HG02981 (cell line): Measurements from ENCODE around the gene RRAS2.
A peak's percentile ranks its signal among the peaks of the same experiment; 100 is the strongest.
"Not testable (repeated sequence)": the region's sequence is repeated elsewhere in the genome, so short reads cannot be mapped to it uniquely, and the experiment has no call there.

Source experiments
- ATAC-seq: cut with Tn5 transposase; IDR thresholded peaks from one replicate; pipeline ENCODE4 v1.9.1; 2021; ENCODE audit warnings: mild to moderate bottlenecking, moderate library complexity; ENCODE audit not compliant: unreplicated experiment

The RRAS2 gene

GRCh38 chr11:14372011-14372410 lies 13.0 kb upstream of the RRAS2 start:
- ATAC-seq = no peak

DNA sequence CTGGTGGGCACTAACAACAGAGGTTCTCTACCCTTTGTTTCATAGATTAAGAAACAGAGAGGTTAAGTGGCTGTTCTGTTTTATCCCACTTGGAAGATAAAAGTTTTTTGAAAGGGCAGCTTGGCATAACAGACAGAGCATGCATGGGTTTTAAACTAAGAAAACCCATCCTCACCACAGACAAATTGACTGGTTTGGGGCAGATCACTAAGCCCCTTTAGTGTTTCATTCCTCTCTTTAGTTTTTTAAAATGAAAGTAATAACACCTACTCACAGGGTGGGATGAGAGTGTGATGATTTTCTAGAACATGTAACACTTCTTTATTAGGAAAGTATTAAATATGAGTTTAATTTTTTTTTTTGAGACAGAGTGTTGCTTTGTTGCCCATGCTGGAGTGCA lies 12.3 kb upstream of the RRAS2 start:
- no peak for ATAC-seq

- ATAC-seq = no peak
Observed at GRCh38 chr11:14370496-14370895, 11.5 kb upstream of the RRAS2 start.

GRCh38 chr11:14369598-14369997 lies 10.6 kb upstream of the RRAS2 start:
- no peak for ATAC-seq

GRCh38 chr11:14366936-14367335 lies 8.0 kb upstream of the RRAS2 start:
- no peak for ATAC-seq

DNA sequence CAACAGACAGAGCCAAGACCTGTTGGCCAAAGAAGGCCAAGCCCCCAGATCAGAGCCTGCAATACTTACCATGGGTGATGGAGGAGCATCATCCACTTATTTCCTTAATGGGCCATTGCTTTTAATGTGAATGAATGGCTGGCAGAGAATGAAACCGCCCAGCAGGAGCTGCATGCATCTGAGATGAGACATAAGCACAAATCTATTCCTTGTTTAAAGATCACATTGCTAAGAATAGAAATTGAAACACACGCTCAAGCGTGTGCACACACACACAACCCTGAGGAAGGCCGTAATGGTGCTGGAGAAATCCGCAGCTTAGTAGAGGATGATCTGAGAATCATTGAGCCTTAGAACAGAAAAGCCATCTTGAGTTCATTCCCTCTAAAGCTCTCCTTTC lies 5.3 kb upstream of the RRAS2 start:
- ATAC-seq = no peak

DNA sequence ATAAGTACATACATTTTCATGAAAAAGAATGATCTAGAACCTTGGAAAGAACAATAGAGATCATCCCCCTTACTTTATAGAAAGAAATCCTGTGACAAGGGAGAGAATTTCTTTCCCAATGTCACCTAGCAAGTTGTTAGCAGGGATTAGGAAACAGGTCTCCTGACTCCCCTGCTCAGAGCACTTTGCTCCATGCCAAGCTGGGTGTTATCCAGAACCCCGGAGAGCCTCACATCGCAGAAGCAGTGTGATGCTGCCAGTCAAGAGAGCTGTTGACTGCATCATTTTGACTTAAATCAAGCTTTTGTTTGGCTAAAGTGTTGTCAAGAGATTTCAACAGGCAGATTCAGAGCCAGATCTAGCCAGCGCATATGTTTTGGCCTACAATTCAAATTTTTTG lies 3.6 kb upstream of the RRAS2 start:
- ATAC-seq = no peak

GRCh38 chr11:14361951-14362350 lies 3.0 kb upstream of the RRAS2 start:
- ATAC-seq = no peak

GRCh38 chr11:14360976-14361375 lies 2.0 kb upstream of the RRAS2 start:
- no peak for ATAC-seq

GRCh38 chr11:14359501-14360031 lies 583 bp upstream of the RRAS2 start:
- ATAC-seq = no peak

GRCh38 chr11:14357881-14358728 lies 878 bp downstream of the RRAS2 start:
- peak; percentile 40 for ATAC-seq

DNA sequence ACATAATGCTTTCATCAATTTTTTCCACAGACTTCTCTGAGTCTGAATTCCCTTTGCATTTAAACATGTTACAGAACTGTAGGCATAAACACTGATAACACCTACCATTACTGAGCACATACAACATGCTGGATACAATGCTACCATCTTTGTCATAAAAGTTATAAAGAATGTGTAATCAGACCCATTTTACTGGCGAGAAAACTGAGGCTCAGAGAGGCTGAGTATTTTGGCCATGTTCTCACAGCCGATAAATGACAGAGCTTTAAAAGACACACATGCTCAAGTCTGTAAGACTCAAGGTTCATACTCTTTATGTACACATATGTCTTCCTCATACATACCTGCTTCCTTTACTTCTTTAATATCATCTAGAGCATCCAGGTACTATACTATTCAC lies 2.6 kb downstream of the RRAS2 start:
- no peak for ATAC-seq

GRCh38 chr11:14354604-14355003 lies 4.4 kb downstream of the RRAS2 start:
- ATAC-seq = not testable (repeated sequence)

- ATAC-seq = no peak
Observed at GRCh38 chr11:14350716-14351238, 8.2 kb downstream of the RRAS2 start.

DNA sequence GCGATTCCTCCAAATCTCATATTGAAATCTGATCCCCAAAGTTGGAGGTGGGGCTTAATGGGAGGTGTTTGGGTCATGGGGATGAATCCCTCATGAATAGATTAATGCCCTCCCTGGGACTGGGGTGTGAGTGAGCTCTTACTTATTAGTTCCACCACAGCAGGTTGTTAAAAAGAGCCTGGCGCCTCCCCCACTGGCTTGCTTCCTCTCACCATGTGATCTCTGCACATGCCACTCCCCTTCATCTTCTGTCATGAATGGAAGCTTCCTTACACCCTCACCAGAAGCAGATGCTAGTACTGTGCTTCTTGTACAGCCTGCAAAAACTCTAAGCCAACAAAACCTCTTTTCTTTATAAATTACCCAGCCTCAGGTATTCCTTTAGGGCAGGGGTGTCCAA lies 8.8 kb downstream of the RRAS2 start:
- ATAC-seq = no peak

- no peak for ATAC-seq
Observed at GRCh38 chr11:14347991-14348390, 11.0 kb downstream of the RRAS2 start.

- no peak for ATAC-seq
Observed at GRCh38 chr11:14347494-14347893, 11.5 kb downstream of the RRAS2 start.

GRCh38 chr11:14346303-14346955 lies 12.6 kb downstream of the RRAS2 start:
- ATAC-seq = no peak

GRCh38 chr11:14345668-14346067 lies 13.3 kb downstream of the RRAS2 start:
- ATAC-seq = no peak

- not testable (repeated sequence) for ATAC-seq
Observed at GRCh38 chr11:14345016-14345415, 14.0 kb downstream of the RRAS2 start.

DNA sequence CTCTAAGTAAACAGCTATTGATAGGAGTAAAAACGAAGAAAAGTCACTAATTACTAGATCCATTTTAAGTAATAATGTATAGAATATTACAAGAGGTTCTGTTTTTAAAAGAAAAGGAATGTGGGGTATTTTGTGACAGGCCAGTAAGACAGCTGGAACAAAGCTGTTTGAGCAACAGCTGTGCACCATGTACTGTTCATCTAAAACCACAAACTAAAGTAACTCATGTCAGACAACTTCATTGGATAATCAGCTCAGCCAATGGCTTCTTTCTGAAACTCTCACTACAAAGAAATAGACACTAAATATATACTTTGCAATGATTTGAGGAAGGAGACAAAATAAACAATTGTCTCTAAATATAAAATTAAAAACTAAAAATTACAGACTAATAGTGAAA lies 16.1 kb downstream of the RRAS2 start:
- ATAC-seq = no peak

DNA sequence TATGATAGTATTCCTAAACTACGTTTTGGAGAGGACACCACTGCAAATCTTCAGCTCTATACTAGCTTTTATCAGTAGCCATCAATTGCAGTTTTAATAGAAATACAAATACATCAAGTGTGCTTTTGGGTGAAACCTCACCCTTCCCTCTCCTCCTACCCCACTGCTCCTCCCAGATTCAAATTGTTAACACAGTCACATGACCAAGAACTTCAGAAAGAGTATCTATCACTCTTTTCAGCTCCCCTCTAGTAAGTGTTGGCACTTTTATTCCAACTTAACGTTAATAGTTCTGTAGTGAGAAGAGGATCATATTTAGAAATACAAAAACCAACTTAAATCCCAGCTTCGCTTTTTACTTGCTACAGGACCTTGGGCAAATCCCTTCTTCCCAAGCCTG lies 17.0 kb downstream of the RRAS2 start:
- ATAC-seq = no peak
